HCT116 (cell line): Measurements from ENCODE around the gene WNT11. TPM values are rescaled to one million over a fixed set of nuclear protein-coding genes. Genes with fewer than 3 reads are reported as not detected.

Experiments used
- ATAC-seq: fragments of 200-7000 bp; cut with Tn5 transposase; 2 replicates; pipeline ENCODE4 v1.9.1; 2020; ENCODE audit warnings: mild to moderate bottlenecking, moderate library complexity
- BruUV-seq: library from RNA; stranded (reverse); fragments of 400-500 nt; replicated peaks from 2 replicates; lab custom pipeline; 2021; lab: Mats Ljungman, UMichigan
- CTCF ChIA-PET: fragments of 300-600 bp; sonication (Branson Sonifier 250); formaldehyde crosslinking; loops from one replicate; lab custom pipeline; 2021; ENCODE audit warnings: antibody characterized with exemption; lab: Charles Lee
- POLR2A ChIA-PET: fragments of 300-600, 350-600 bp; sonication (Branson Sonifier 250); formaldehyde crosslinking; loops from one replicate; lab custom pipeline; 2021; ENCODE audit warnings: antibody characterized with exemption; lab: Charles Lee
- RAD21 ChIA-PET, 2 experiments: fragments of 300-600 bp; sonication (Branson Sonifier 250); formaldehyde crosslinking; loops; one replicate each; lab custom pipeline; 2023; ENCODE audit warnings: low total read pairs in 2 of 2; ENCODE audit not compliant: uncharacterized antibody in 2 of 2, unreplicated experiment in 2 of 2, low non-redundant PET in 1 of 2; lab: Charles Lee
- DNase-seq: peaks from one replicate; pipeline ENCODE4 v3.0.0-alpha.2; 2010; ENCODE audit warnings: low read depth, low spot score
- H2AFZ ChIP-seq: fragments of 200-600 bp; shearing (Covaris generic), sonication (generic); 2 replicates; pipeline ENCODE4 v1.6.1; 2017; ENCODE audit warnings: low read depth, mixed run types, mixed read lengths, antibody characterized with exemption, low read length; ENCODE audit not compliant: poor library complexity, severe bottlenecking
- H3K27ac ChIP-seq: 2 replicates; pipeline ENCODE4 v1.5.1; 2012; ENCODE audit warnings: low read depth, low read length
- H3K27me3 ChIP-seq: fragments of 200-600 bp; sonication (generic); 2 replicates; pipeline ENCODE4 v1.6.1; 2016; ENCODE audit warnings: mixed run types, low read length, mixed read lengths; ENCODE audit not compliant: insufficient read depth
- H3K36me3 ChIP-seq, 2 experiments: fragments of 200-500 bp in 1 of 2; fragments of 200-600 bp in 1 of 2; sonication (Bioruptor generic) in 1 of 2; sonication (generic) in 1 of 2; 2 replicates each; pipeline versions ENCODE4 v1.5.1 to v1.6.1; 2014 to 2016; ENCODE audit warnings: low read length in 2 of 2, inconsistent platforms in 1 of 2, mixed read lengths in 1 of 2, mixed run types in 1 of 2; ENCODE audit not compliant: insufficient read depth in 2 of 2, control insufficient read depth in 1 of 2
- H3K4me1 ChIP-seq, 2 experiments: fragments of 200-600 bp in 1 of 2; sonication (generic) in 1 of 2; 2 replicates each; pipeline versions ENCODE4 v1.5.1 to v1.6.1; 2012 to 2017; ENCODE audit warnings: low read length in 2 of 2, inconsistent platforms in 1 of 2, mild to moderate bottlenecking in 1 of 2, mixed read lengths in 1 of 2, mixed run types in 1 of 2, moderate library complexity in 1 of 2; ENCODE audit not compliant: insufficient read depth in 2 of 2, control insufficient read depth in 1 of 2
- H3K4me2 ChIP-seq: fragments of 200-600 bp; sonication (generic); 2 replicates; pipeline ENCODE4 v1.6.1; 2017; ENCODE audit warnings: mixed run types, low read length, mixed read lengths
- H3K4me3 ChIP-seq, 2 experiments: fragments of 200-600 bp in 1 of 2; sonication (generic) in 1 of 2; replicated peaks in 1 of 2; 2 replicates each; pipeline ENCODE4 v1.5.1; 2011 to 2016; ENCODE audit warnings: low read length in 2 of 2, control low read depth in 1 of 2, low read depth in 1 of 2, mild to moderate bottlenecking in 1 of 2, mixed read lengths in 1 of 2, mixed run types in 1 of 2
- H3K79me2 ChIP-seq: fragments of 200-600 bp; sonication (generic); 2 replicates; pipeline ENCODE4 v1.6.1; 2017; ENCODE audit warnings: mild to moderate bottlenecking, mixed run types, low read length, moderate library complexity, mixed read lengths; ENCODE audit not compliant: insufficient read depth
- H3K9ac ChIP-seq: fragments of 200-600 bp; sonication (generic); 2 replicates; pipeline ENCODE4 v1.6.1; 2016; ENCODE audit warnings: low read length, mixed read lengths
- H3K9me2 ChIP-seq: fragments of 200-600 bp; sonication (generic), shearing (Covaris generic); 2 replicates; pipeline ENCODE4 v1.6.1; 2017; ENCODE audit warnings: mixed run types, mild to moderate bottlenecking, moderate library complexity; ENCODE audit not compliant: insufficient read depth
- H3K9me3 ChIP-seq, 2 experiments: fragments of 200-500 bp in 1 of 2; fragments of 200-600 bp in 1 of 2; sonication (Bioruptor generic) in 1 of 2; sonication (generic) in 1 of 2; 2 replicates each; pipeline ENCODE4 v1.6.1; 2014 to 2017; ENCODE audit warnings: low read length in 2 of 2, mixed read lengths in 2 of 2, inconsistent platforms in 1 of 2, low read depth in 1 of 2, mild to moderate bottlenecking in 1 of 2, mixed run types in 1 of 2, moderate library complexity in 1 of 2; ENCODE audit not compliant: control insufficient read depth in 1 of 2, insufficient read depth in 1 of 2
- H4K20me1 ChIP-seq: fragments of 200-600 bp; sonication (generic), shearing (Covaris generic); 2 replicates; pipeline ENCODE4 v1.6.1; 2017; ENCODE audit warnings: mixed run types, mild to moderate bottlenecking, moderate library complexity; ENCODE audit not compliant: insufficient read depth
- CEBPB ChIP-seq: IDR thresholded peaks from 2 replicates; pipeline ENCODE4 v1.6.1; 2012; ENCODE audit warnings: low read depth
- ELF1 ChIP-seq: IDR thresholded peaks from 2 replicates; pipeline ENCODE4 v1.6.1; 2012; ENCODE audit warnings: low read depth, borderline replicate concordance
- EZH2phosphoT487 ChIP-seq: fragments of 200-600 bp; IDR thresholded peaks from 2 replicates; pipeline ENCODE4 v1.6.1; 2018; ENCODE audit warnings: antibody characterized with exemption, borderline replicate concordance
- POLR2AphosphoS5 ChIP-seq: IDR thresholded peaks from 2 replicates; pipeline ENCODE4 v1.6.1; 2011; ENCODE audit warnings: mild to moderate bottlenecking, low read depth, low read length, moderate library complexity
- RAD21 ChIP-seq: IDR thresholded peaks from 2 replicates; pipeline ENCODE4 v1.6.1; 2012; ENCODE audit warnings: low read depth, mild to moderate bottlenecking
- SRF ChIP-seq: IDR thresholded peaks from 2 replicates; pipeline ENCODE4 v1.6.1; 2012; ENCODE audit warnings: low read depth
- TCF7L2 ChIP-seq: IDR thresholded peaks from 2 replicates; pipeline ENCODE4 v1.7.0; 2011; ENCODE audit warnings: borderline replicate concordance, inconsistent platforms; ENCODE audit not compliant: insufficient read depth, insufficient read length; ENCODE audit errors: extremely low read depth
- intact Hi-C: fragments of 100-400 bp; cut with micrococcal nuclease; formaldehyde crosslinking; loops from 2 replicates; pipeline ENCODE4 v1.10.0; 2022
- total RNA-seq: library from RNA; stranded (reverse); gene quantifications from one replicate; pipeline ENCODE4 v1.2.1, GENCODE V29; 2021; ENCODE audit not compliant: unreplicated experiment
- TF ChIP-seq, protein P1 (sequence below), 3 experiments: fragments of 200-600 bp in 1 of 3; sonication (generic) in 1 of 3; IDR thresholded peaks in 2 of 3; conservative IDR thresholded peaks in 1 of 3; 2 replicates each; pipeline ENCODE4 v1.5.1; 2012 to 2017; ENCODE audit warnings: low read depth in 2 of 3, low read length in 2 of 3, antibody characterized with exemption in 1 of 3, borderline replicate concordance in 1 of 3, control low read depth in 1 of 3, mild to moderate bottlenecking in 1 of 3, mixed read lengths in 1 of 3, mixed run types in 1 of 3, moderate library complexity in 1 of 3; ENCODE audit not compliant: insufficient read depth in 1 of 3
- TF ChIP-seq, protein P2 (sequence below): IDR thresholded peaks from 2 replicates; pipeline ENCODE4 v1.6.1; 2011; ENCODE audit warnings: mild to moderate bottlenecking, low read length, moderate library complexity; ENCODE audit not compliant: insufficient replicate concordance; ENCODE audit errors: extremely low read depth

The WNT11 gene
- total RNA-seq, 1 experiment from 2014 or later, result 1.9 TPM

DNA sequence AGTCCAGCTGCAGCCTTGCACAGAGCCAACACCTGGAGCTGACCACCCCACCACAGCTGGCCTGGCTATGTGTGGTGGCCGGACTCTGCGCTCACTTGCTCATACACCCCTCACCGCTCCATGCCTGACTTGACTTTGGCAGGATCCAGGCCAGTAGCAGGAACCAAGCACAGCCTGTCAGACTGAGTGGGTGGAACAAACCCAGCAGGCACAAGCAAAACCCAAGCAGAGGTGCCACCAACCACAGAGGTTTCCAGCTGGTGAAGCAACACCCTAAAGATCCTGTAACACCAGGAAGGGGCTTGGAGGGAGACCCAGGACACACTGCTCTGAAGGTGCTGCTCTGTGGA is 44.9 kb upstream of the WNT11 start:
- ChIA-PET CTCF (interaction anchor here (1.6 kb wide), 1 partner anchor 43 kb away, joined by 4 read pairs; no protein-coding TSS in a partner anchor), RAD21 (no interaction called here), POLR2A (interaction anchor here (0.8 kb wide), 1 partner anchor 8 kb away, joined by 3 read pairs; no protein-coding TSS in a partner anchor)
- DNase-seq (no peak), ATAC-seq (no peak)
- BruUV-seq, result no TSS peak
- Histone ChIP-seq H4K20me1 (no peaks in the 10 kb centered on the region), H3K4me3 (no peak overlapping the region), H2AFZ (no peak overlapping the region), H3K27me3 (no peaks in the 10 kb centered on the region), H3K9me2 (no peaks in the 10 kb centered on the region), H3K4me1 (peaks cover 0 to 5% of the 10 kb centered on the region in 2 experiments; a peak in 1 of 4 replicates), H3K4me2 (no peak overlapping the region), H3K27ac (no peak overlapping the region)
- intact Hi-C loops, result no loop called here
- no peak for TF ChIP-seq TCF7L2
- TF ChIP-seq, protein P1, sequence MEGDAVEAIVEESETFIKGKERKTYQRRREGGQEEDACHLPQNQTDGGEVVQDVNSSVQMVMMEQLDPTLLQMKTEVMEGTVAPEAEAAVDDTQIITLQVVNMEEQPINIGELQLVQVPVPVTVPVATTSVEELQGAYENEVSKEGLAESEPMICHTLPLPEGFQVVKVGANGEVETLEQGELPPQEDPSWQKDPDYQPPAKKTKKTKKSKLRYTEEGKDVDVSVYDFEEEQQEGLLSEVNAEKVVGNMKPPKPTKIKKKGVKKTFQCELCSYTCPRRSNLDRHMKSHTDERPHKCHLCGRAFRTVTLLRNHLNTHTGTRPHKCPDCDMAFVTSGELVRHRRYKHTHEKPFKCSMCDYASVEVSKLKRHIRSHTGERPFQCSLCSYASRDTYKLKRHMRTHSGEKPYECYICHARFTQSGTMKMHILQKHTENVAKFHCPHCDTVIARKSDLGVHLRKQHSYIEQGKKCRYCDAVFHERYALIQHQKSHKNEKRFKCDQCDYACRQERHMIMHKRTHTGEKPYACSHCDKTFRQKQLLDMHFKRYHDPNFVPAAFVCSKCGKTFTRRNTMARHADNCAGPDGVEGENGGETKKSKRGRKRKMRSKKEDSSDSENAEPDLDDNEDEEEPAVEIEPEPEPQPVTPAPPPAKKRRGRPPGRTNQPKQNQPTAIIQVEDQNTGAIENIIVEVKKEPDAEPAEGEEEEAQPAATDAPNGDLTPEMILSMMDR (IDR thresholded peaks at IDR 0.05 in 2 of 3, conservative IDR thresholded peaks at IDR 0.05 in 1 of 3; ENCODE audit: borderline replicate concordance in 1 of 3, insufficient read depth in 1 of 3, low read depth in 2 of 3, low read length in 2 of 3), result no peak
- TF ChIP-seq POLR2AphosphoS5, result no peak
- TF ChIP-seq, protein P2, sequence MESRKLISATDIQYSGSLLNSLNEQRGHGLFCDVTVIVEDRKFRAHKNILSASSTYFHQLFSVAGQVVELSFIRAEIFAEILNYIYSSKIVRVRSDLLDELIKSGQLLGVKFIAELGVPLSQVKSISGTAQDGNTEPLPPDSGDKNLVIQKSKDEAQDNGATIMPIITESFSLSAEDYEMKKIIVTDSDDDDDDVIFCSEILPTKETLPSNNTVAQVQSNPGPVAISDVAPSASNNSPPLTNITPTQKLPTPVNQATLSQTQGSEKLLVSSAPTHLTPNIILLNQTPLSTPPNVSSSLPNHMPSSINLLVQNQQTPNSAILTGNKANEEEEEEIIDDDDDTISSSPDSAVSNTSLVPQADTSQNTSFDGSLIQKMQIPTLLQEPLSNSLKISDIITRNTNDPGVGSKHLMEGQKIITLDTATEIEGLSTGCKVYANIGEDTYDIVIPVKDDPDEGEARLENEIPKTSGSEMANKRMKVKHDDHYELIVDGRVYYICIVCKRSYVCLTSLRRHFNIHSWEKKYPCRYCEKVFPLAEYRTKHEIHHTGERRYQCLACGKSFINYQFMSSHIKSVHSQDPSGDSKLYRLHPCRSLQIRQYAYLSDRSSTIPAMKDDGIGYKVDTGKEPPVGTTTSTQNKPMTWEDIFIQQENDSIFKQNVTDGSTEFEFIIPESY, result no peak
- no peak for TF ChIP-seq RAD21
- TF ChIP-seq CEBPB, result no peak
- TF ChIP-seq EZH2phosphoT487, result no peak
- TF ChIP-seq ELF1, result no peak
- no peak for TF ChIP-seq SRF
- TF ChIP-seq, all 23 proteins: peak for 0
- Histone ChIP-seq H3K36me3 (no peaks in the 10 kb centered on the region), H3K9me3 (no peaks in the 10 kb centered on the region), H3K9ac (no peak overlapping the region), H3K79me2 (no peaks in the 10 kb centered on the region)
